Stimulated activated CD8-positive, alpha-beta memory T cell treated with anti-CD3 and anti-CD28 coated beads, Interleukin-7, amount 100 ng/mL, for 24 hours (primary cell): ENCODE data around the gene SCN4B.
"Not testable (repeated sequence)": the region's sequence is repeated elsewhere in the genome, so short reads cannot be mapped to it uniquely, and the experiment has no call there.

Experiments
- DNase-seq: peaks from one replicate; pipeline ENCODE4 v3.0.0-alpha.2; 2020; ENCODE audit warnings: low read depth

The SCN4B gene, protein sequence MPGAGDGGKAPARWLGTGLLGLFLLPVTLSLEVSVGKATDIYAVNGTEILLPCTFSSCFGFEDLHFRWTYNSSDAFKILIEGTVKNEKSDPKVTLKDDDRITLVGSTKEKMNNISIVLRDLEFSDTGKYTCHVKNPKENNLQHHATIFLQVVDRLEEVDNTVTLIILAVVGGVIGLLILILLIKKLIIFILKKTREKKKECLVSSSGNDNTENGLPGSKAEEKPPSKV

DNA sequence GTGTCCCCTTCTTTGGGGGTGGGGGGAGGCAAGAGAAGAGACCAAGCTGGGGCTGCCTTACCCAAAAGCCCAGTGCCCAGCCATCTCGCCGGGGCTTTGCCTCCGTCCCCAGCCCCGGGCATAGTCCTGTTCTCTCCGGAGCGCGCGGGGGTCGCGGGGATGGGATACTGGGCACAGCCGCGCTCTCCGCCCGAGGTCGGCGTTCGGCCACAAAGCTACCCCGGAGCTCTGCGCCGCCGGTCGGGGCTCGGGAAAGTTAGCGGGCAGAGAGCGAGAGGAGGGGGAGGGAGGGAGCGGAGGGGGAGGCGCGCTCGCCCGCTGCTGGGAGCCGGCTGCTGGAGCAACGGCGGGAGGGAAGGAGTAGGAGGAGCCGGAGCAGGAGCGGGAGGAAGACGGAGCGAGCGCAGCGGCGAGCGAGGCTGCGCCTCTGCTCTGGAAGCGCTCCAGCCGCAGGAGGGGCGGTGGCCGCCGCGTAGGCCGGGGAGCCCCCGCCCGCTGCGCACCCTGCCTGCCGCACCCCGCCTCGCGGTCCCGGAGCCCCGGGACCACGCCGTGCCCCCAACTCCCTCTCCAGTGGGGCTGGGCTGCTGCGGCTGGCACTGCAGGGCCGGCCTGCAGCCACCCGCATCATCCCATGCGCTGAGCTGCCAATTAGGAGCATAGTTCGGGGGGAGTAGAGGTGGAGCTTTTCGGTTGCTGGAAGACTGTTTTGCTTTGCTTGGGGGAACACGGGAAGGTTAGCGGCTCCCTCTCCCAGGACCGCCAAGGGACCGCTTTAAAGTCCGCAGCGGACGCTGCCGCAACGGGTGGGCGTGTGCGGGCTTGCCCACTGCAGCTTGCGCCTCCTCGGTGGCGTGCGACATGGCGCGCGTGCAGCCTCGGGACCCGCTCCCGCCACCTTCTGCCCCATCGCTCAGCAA lies at the start of gene SCN4B:
Gene SCN4B, minus strand, starts transcription at position 272 of the 920 bp plus-strand sequence. Its CDS starts 150 bp downstream, at position 122.
- DNase-seq: no peak

GRCh38 chr11:118201966-118202365 lies 49.3 kb upstream of the SCN4B start:
- DNase-seq: no peak

- no peak for DNase-seq
Observed at GRCh38 chr11:118200901-118201680, 48.5 kb upstream of the SCN4B start.

DNA sequence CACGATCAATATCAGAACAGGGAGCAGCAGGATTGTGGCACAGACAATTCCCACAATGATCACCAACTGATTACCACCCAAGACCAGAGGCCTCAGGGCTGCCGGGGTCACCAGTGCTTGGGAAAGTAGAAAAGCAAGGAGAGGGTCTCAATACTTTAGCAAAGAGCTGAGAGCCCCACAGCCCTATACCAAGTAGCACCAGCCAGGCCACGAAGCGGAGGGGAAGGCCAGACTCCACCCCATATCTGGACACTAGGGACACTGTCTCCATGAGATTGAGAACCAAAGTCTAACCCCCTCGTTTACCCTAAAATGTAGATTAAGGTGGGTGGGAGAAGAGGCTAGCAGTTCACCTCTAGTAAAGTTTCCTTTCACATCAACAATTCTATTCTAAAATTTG lies 47.9 kb upstream of the SCN4B start:
- DNase-seq: no peak

DNA sequence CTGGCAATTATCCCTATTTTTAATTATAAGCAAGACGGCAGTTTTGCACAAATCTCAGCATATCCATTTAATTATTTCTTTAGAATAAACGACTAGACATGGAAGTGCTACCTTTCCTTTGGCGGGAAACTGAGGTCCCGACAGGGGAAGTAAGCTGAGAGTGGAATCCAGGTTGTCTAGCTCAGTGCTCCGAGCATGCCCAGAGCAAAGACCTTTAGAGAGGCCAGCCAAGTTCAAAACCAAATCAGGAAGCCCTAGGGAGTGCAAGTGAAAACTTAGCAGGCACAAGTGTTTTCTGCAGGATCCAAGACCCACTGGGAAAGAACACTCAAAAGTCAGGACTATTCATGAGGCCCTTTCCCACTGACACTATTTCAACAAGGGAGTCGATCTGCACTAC lies 46.5 kb upstream of the SCN4B start:
- DNase-seq: no peak

- peak; percentile 83 for DNase-seq
Observed at GRCh38 chr11:118198370-118198769, 45.7 kb upstream of the SCN4B start.

DNA sequence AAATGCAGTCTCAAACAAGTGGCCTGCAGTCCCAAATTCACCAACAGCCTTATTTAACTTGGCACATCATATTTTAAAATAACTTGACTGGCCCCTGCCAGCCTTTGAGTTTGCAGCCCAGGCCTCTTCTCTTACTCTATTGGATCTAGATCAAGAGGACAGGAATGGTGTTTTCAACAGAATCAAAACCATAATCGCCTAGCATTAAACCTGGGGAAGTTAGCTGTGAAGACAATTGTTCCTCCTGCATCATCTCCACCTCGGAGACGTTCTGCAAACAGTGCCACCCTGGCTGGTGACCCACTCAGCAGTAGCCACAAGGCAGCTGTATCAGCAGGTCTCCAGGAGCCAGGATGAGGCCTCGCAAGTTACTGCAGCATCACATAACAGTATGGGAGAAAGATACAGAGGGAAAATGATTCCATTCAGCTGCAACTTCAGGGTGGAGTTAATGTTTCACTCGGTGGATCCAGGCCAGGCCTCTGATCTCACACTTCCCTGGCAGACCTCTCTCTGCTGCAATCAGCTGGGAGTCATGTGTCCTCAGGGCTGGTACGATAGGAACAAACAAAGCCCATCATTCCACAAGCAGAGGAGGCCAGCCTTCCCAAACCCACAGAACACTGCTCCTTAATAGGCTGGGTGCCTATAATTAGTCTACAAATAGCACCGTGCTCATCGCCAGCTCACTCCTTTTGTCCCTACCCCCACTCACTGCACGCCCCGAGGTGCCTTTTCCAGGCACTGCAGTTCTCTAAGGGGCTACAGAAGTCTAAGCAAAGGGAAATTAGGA lies 42.4 kb upstream of the SCN4B start:
- no peak for DNase-seq

DNA sequence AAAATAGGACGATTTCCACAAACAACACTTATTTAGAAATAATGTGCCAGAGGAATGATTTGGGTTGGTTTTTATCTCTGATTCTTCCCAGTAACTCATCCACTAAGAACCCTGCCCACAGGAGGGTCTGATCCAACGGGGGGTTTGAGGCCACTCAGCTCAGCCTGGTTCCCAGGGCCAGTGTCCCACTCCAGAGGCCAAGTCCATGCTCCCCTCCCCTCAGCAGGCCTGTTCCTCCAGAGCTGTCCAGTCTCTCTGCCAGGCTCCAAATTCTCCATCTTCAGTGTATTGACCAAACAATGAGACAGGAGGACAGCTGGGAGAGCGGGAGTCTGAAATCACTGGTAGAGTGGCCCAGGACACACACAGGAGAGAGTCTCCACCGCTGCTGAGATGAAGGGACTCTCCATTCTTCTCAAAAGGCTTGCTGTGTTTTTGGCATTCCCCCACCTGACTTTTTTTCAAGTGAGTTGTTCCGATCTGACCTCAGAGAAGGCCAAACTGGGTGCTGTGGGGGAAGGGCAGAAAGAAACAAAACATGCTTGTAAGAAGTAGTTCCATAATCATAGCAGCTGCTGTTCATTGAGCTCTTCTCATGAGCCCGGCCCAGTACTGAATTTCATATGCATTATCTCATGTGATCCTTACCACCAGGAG lies 41.4 kb upstream of the SCN4B start:
- no peak for DNase-seq

- DNase-seq: not testable (repeated sequence)
Observed at GRCh38 chr11:118192817-118193216, 40.2 kb upstream of the SCN4B start.

- DNase-seq: not testable (repeated sequence)
Observed at GRCh38 chr11:118190942-118191506, 38.4 kb upstream of the SCN4B start.

GRCh38 chr11:118186346-118187107 lies 33.9 kb upstream of the SCN4B start:
- no peak for DNase-seq

DNA sequence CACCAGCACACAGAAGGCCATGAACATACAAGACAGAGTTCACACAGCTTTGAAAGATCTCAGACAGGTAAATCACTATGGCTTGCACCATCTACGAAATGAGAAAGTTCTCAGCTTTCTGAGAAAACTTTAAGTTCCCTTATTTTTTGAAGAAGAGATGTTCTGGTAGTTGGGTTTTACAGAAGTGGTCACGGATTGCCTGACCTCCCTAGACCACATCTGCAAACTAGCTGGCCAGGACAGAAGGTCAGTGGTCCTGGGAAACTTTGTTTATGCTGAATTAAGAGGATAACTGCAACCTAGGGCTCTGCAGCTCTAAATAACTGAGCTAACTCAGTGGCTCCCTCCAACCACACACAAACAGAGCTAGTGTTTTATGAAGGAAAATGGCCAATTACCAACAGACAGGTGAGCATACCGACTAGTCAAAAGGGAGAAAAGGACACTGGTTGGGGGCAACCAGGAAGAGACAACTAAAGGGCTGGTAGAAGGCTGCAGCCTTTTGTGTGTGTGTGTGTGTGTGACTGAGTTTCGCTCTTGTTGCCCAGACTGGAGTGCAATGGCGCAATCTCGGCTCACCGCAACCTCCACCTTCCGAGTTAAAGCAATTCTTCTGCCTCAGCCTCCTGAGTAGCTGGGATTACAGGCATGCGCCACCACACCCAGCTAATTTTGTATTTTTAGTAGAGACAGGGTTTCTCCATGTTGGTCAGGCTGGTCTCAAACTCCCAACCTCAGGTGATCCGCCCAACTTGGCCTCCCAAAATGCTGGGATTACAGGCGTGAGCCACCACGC lies 32.4 kb upstream of the SCN4B start:
- DNase-seq: no peak

- DNase-seq: not testable (repeated sequence)
Observed at GRCh38 chr11:118183691-118184090, 31.1 kb upstream of the SCN4B start.

- no peak for DNase-seq
Observed at GRCh38 chr11:118180300-118180703, 27.7 kb upstream of the SCN4B start.

DNA sequence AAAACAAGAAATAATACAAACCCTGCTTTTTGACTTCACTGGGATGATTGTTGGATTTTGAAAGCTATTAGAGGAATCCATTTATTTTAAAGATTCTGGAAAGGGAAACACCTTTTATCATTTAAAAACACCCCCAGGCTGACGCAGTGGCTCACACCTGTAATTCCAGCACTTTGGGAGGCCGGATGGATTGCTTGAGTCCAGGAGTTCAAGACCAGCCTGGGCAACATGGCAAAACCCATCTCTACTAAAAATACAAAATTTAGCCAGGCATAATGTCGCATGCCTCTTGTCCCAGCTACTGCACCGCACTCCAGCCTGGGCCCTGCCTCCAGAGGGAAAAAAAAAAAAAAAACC lies 24.1 kb upstream of the SCN4B start:
- DNase-seq: no peak

- DNase-seq: no peak
Observed at GRCh38 chr11:118175993-118176777, 23.6 kb upstream of the SCN4B start, which contains the start of gene SCN2B. TSS of gene SCN2B (minus strand) at chr11:118176639. CDS start at chr11:118176431, 208 bp downstream.

GRCh38 chr11:118175031-118175992 lies 22.7 kb upstream of the SCN4B start:
- DNase-seq: no peak
